GM19351 (cell line): Measurements from ENCODE around the gene AOPEP.

ENCODE experiments used
- ATAC-seq: cut with Tn5 transposase; IDR thresholded peaks from one replicate; pipeline ENCODE4 v1.9.1; 2021; ENCODE audit warnings: mild to moderate bottlenecking, moderate library complexity; ENCODE audit not compliant: unreplicated experiment

Gene AOPEP

DNA sequence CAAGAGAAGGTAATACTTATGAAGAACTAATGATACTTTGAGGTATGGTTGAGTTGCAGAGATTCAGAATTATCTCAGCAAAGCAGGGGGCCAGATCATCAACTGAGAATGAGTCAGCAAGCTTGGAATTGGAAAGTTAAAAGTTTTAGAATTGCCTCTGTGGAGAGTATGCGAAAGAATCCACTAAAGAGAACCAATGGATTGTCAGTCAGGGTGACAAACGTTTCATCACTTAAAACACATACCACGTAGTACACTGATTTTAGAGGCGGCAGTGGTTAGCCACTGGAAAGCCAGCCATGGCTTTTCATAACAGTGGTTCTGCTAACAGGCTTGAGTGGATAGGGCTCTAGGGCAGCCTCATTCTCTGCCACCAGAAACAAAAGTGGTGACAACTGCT lies 30.7 kb downstream of the AOPEP start:
- no peak for ATAC-seq

DNA sequence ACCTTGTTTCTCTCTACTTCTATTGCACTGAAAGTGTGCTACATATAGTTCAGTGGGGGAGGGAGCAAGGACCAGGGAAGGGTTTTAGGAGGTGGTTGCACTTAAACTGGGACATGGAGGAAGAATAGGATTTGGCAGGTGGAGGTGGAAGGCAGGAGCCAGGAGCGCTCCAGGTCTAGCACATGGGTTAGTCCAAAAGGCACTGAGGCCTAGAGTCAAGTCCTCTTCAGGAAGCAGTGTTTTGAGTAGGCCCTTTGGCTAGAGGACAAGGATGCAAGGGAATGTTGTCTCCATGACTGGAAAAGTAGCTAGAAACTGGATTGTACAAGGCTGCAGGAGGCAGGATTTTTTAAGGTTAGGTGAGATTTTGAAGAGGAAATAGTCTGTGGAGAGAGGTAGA lies 31.5 kb downstream of the AOPEP start:
- no peak for ATAC-seq

DNA sequence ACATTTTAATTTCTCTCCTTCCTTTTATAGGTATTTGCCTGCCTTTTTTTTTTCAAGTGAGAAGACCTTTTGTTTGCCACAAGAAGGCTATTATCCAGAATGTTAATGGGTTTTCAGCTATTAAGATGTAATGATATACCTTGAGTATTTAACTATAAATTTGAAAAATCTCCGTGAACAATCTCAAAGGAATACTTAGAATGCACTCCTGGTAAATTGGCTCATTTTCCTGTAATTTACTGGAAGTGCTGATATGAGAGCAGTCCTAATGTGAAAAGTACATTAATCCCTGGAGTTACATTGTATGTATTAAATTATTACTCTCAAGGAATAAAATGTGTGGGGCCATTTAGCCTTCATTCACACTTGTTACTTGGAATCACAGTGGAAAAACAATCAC lies 32.4 kb downstream of the AOPEP start:
- no peak for ATAC-seq

DNA sequence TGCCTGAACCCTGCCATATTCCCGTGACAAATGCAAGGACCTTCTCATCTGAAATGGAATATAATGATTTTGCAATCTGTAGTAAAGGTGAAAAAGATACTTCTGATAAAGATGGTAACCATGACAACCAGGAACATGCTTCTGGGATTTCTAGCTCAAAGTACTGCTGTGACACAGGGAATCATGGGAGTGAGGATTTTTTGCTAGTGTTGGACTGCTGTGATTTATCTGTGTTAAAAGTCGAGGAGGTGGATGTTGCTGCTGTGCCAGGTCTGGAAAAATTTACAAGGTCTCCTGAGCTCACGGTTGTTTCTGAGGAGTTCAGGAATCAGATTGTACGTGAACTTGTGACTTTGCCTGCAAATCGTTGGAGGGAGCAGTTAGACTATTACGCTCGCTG lies 33.5 kb downstream of the AOPEP start:
- ATAC-seq = no peak

DNA sequence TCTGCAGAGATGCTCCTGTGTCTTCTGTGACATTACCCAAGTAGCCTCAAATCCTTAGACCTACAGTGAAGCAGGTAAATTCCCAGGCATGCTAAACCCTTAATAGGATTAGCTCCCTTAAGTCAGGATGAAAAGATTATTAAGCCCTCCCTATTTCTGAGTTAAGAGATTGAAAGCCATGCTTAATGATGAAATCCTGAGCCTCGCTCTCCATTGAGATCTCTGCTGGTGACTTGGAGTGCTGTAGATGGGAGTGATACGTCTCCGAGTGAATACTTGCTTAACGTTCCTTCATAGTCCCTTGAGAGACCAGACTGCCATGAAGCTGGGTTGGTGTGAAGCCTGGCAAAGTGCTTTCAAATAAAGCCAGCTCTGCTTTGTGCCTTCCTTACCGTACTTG lies 34.2 kb downstream of the AOPEP start:
- no peak for ATAC-seq

DNA sequence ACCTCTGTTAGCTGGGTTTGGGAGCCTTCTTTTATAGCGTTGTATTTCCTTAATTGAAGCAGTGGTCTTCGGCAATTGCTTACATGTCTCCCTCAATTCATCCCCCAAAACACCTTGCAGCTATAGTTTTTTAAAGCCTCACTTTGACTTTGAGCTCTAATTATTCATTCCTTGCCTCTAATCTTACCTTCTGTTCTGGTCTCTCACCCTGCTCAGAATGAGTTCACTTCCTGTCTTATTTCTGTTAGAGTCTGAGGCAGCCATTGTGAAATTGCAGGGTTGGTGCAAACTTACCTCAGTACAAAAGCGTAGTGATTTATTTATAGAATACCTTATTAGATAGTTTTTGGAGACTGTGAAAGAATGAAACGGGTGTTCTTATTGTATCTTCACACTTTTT lies 35.0 kb downstream of the AOPEP start:
- no peak for ATAC-seq

DNA sequence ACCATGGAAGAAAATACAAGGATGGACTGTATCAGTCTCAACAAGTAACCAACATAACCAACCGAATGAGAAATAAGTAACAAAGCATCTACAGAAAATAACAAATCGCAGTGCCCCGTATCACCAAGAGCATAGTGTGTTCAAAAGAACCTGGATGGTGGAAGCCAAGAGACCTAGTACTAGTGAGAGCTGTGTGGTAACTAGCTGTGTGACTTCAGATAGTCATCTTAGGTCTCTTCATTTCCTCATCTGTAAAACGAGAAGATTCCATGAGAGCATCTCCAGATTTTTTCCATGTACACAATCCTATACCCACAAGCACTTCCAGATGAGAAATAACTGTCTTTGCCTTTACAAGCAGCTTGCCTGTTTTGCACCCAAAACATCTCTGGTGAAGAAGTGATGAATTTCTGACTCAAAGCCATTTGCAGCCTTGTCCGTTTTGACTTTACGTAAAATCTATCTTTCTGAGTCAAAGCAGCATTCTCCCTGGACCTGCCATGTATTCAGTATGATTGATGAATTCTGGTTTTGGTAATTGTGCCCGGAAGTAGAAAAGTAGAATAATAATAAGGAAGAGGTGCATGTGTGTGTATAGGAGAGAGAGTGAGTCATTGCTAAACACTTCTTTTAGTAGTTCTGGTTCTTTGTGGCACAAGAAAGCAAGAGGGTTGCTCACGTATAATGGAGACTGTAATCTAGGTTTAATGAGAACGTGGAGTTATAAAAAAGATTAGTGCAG lies 41.0 kb downstream of the AOPEP start:
- no peak for ATAC-seq

DNA sequence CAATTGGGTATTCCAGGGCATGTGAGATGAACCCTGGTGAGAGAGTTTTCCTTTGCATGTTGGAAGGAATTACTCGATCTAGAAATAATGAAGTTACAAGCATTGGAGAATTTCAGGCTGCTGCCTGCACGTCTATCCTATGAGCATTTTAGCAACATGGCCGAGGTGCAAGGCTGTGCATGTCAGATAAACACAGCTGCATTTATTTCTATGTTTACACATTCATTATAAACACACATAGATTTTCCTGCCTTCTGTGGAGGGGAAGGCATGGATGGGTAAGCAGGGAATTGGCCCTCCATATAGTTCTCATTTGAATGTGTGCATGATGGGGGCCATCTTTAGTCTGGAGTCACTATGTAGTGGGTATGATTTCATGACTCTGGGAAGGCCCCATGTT lies 42.3 kb downstream of the AOPEP start:
- no peak for ATAC-seq

DNA sequence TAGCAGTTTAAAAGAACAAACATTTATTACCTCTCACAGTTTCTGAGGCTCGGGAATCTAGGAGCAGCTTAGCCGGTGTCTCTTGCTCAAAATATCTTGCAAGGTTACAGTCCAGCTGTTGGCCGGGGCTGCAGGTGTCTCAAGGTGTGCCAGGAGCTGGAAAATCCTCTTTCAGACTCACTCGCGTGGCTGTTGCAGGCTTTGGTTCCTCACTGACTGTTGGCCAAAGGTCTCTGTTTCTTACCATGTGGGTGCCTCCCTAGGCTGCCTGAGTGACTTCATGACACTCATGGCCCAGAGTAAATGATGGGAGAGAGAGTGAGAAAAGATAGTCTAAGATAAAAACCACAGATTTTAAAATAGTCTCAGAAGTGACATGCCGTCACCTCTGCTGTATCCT lies 43.8 kb downstream of the AOPEP start:
- ATAC-seq = no peak

DNA sequence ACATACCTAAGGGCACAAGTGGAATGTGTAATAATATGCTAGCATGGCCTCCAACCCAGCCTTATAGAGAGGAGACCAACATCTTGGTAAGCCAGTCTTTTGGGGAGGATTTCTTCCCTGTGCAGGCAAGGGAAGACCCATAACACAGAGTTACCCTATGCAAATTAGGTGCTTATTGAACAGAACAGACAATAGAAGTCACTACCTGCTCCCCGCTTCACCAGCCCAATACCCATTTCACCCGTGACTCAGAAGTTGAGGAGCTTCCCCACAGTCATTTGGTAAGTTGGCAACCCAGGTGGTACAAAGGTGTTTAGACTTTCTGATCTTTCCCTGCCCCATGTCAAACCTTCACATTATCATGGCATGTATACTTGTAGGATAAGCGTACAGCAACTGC lies 44.6 kb downstream of the AOPEP start:
- no peak for ATAC-seq

DNA sequence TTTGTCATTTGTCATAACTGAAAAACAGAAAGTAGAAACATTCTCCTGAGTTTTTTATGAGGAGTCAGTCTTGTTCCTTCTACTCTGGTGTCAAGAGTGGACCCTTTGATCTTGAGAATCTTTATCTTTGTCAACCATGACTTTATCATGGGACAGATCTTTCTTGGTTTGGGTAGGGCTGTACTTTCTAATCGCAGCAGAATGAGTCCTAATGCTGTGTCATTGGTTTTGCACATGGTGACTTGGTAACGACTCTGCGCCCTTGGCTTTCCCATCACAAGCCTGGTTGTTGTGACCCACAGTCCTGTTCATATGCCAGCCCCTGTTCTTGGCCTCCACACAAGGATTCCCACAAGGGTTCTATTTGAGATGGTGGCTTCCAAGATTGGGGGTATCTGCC lies 45.6 kb downstream of the AOPEP start:
- ATAC-seq = no peak

DNA sequence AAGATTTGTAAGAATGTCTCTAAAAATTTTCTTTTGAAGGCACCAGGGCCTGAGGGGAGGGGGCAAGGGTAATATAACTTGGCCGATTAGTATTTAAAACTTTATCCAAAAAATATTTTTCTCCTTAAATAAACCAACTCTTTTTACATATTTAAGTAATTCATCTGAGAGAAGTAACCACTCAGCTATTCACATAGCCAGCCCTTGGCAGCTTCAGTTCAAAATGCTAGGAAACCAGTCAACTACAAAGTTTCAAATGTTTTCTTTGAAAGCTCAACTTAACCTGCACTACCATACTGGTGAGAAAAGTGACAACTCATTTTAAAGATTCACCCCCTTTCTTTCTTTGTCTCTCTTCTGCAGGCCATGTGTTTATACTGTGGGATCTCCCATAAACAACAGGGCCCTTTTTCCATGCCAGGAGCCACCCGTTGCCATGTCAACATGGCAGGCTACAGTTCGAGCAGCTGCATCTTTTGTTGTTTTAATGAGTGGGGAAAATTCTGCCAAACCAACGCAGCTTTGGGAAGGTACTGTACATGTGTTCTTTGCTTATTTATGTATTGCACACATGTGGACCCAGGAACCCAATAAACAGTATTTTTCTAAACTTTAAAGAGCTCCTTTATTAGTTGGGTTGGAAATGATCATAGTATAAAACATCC lies 46.3 kb downstream of the AOPEP start:
- no peak for ATAC-seq

DNA sequence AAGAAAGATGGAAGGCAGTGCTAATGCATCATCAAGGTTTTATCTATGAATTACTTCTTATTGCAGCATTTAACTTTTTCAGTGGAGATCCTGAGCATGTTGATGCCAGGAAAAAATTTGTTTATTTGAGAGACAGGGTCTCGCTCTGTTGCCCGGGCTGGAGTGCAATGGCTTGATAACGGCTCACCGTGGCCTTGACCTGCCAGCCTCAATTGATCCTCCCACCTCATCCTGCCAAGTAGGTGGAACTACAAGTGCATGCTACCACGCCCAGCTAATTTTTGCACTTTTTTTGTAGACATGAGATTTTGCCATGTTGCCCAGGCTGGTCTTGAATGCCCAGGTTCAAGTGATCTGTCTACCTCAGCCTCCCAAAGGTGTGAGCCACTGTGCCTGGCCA lies 47.2 kb downstream of the AOPEP start:
- no peak for ATAC-seq

DNA sequence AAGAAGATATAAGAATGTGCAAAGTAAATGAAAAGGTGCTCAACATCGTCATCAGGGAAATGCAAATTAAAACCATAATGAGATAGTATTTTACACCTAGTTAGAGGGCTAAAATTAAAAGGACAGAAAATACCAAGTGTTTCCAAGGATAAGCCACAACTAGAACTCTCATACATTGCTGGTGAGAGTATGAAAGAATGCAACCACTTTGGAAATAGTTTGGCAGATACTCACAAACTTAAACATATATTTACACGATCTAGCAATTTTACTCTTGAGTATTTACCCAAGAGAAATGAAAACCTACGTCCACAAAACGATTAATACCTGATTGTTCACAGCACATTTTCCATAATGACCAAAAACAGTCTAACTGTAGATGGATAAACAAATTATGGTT lies 51.5 kb downstream of the AOPEP start:
- no peak for ATAC-seq

DNA sequence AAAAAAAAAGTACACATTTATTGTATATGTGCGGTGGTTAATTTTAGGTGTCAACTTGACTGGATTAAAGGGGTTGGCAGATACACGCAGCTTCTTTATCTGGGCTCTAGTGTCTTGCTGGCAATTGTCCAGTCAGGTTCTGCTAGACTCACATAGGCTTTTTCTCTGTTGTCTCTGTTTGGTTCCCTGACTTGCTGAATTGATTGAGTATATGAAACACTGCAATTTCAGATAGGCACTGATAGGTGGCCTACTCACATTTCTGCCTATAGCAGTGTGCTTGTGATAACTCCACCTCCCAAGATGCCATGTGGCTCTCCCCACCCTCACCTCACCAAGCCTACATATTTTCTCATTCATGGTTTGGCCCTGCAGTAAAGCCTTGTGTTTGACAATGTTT lies 52.5 kb downstream of the AOPEP start:
- ATAC-seq = no peak

DNA sequence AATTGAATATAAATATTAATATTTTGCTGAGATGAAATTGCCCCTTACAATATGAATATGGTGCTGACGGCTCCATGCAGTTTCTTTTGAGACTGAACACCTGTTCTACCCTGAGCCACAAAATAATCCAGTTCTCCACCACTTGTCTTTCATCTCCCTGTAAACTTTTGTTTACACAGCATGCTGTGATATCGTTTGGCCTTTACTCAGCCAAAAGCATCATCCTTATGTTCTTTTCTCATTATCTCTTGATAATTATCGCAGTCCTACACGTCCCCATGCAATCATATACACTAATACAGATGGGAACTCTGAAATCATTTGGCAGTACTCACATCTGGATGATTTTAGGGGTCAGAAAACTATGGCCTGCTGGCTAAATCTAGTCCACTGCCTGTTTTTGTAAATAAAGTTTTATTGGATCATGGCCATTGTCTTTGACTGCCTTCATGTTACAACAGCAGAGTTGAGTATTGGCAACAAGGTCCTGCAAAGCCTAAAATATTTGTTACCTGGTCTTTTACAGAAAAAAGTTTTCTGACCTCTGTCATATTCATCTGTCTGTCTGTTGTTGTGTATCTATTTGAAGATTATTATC lies 53.3 kb downstream of the AOPEP start:
- no peak for ATAC-seq

DNA sequence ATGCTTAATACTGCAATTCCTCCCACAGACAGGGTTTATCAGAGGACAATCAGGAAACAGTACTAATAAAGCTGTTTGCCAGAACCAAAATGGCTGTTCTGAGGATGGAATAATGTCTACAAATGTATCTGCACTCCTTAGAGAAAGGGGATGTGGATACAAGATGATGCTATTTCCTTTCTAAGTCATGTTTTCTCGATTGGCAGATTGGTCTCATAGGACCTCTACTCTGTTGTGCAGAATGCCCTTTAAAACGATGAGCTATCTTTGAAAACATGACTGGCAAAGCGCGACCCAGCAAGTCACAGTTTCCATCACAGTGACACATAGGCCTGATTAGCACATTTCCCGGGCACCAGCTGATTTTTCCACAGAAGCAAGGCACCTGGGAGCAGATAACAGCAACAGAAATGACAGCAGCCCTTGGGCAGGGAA lies 54.0 kb downstream of the AOPEP start:
- ATAC-seq = no peak

DNA sequence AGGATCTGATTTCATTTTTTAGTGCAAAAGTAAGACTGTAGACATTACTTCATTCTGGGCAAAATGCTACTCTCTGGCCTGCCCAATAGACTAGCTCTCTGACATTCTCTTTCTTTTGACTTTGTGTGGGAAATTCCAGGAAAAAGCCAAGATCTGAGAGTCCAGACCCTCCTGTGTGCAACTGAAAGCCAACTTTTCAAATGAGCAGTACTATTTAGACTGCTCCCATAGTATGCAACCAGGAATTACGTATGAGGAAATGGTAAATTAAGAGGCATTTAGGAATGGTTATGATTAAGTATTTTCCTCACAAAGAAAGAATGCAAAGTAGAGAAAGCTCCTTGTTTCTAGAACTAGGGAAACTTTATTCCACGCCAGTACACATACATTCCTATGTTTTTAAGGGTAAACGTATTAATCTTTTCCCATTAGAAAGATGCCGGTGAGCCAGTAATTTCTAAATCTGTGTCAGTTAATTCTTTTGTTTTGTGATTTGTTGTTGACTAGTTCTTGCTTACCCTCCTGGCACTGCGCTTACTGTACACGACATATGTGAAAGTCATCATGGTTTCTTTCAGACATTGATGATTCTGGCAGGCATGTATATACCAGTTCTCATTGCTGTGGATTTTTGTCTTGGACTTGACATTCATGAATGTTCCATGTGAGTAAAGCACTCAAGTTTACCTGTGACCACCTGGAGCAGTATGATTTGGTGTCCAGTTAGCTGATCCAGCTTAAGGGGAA lies 56.0 kb downstream of the AOPEP start:
- no peak for ATAC-seq

DNA sequence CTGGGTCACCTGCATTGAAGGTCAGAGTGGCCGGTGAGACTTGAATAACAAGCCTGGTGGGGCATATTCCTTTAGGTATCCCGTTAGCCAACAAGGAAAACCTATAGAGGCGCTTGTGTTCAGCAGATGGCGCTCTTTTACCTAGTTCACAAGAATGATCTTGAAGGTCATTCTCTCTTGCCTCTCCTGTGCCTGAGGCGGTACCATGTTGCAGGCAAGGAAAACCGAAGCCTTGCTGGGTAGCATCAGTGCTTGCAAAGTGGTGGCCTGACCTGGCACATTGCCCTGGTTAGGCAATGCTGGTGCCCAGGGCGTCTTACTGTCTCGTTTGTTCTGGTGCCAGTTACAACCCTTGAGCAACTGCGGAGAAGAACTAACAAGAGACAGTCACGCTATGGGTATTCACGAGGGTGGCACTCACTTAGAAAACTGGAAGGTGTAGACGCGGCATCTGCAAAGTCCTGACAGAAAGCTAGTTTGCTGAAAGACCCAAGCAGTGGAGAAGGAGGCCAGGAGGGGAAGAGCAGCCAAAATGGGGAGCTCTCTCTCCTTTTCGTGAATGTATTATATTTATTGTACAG lies 56.7 kb downstream of the AOPEP start:
- ATAC-seq = no peak

DNA sequence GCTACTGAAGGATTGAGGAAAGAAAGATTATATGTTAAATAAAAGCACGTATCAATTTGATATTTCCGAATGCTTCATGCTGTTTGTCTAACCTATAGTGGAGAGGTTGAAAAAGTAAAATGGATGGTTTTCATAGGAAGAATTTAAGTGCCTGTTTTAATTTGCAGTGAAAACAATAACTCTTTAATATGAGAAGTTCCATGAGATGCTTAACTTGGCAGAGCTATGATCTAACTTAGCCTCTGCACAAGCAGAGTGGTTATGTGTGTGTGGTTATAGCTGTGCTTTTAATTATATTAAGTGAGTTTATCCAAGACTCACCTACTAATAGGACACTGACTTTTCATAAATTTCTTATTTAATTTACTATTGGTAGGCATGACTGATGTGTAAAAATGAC lies 57.4 kb downstream of the AOPEP start:
- no peak for ATAC-seq
